ENCODE data around the gene ZSWIM1. TPM values are rescaled to one million over a fixed set of nuclear protein-coding genes. Genes with fewer than 3 reads are reported as not detected.
A peak's percentile ranks its signal among the peaks of the same experiment; 100 is the strongest.

Gene ZSWIM1
- total and polyA plus RNA-seq, 2 experiments from 2014 or later = 6.6 to 7.7 TPM

DNA sequence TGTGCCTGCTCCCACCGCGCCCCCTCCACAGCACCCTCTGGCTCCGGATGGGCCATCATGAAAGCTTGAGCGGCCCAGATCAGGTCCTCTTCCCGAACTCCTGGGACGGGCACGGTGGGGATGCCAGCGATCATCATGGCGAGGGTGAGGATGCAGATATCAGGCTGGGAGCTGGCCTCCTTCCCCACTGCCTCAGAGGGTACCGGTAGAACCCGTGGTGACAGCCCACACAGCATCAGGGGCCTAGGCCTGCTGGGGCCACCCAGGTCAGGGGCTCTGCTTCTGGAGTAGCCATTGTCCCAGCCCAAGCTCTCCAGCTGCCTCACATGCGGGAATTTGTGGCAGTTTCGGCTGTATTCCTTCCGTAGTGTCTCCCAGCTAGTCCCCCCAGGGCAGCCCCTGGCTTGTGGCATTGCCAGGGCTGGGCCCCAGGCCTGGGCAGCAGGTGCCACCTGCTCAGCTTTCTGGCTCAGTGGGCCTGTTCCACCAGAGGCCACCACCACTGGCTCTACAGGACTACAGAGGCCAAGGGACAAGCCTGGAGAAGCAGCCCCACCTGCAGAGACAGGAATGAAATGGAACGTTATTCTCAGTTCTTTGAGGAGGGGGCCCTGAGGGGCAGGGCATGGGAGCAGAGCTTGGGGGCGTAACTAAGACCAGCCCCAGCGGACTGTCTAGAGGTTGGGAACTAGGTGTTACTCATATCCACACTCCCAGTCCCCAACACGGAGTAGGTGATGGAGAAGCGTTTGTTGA is 5.7 kb downstream of the ZSWIM1 start:
- peaks cover 10% of the 10 kb centered on the region for H3F3A ChIP-seq (ENCODE audit: insufficient read depth)
- WGBS, 2 experiments (ENCODE audit: low coverage in 1 of 2, low lambda C conversion rate in 2 of 2, missing lambda C conversion rate in 2 of 2) = 89% methylated on average over 19 of the region's 19 CpGs
- 0 out of 2 replicates have a peak, but pooled peaks cover 4% of the 10 kb centered on the region for H3K36me3 ChIP-seq (ENCODE audit: low read depth)
- no peaks in the 10 kb centered on the region for H3K27me3 ChIP-seq (replicated peaks; ENCODE audit: insufficient read depth)
- no peak overlapping the region for H2AFZ ChIP-seq
- no peak overlapping the region for H3K9ac ChIP-seq
- no peak overlapping the region for H3K27ac ChIP-seq
- H3K4me2 ChIP-seq (ENCODE audit: unreplicated experiment) = no peak overlapping the region
- H4K20me1 ChIP-seq (ENCODE audit: insufficient read depth) = peaks cover 3% of the 10 kb centered on the region; the same call in 1 of the 2 replicates
- no peaks in the 10 kb centered on the region for H3K9me2 ChIP-seq (ENCODE audit: insufficient read depth)
- H3K4me3 ChIP-seq = no peak overlapping the region
- DNase-seq = no peak
- TF ChIP-seq EZH2phosphoT487 (IDR thresholded peaks at IDR 0.05; ENCODE audit: insufficient read depth, low read depth) (no peak), EZH2 (IDR thresholded peaks at IDR 0.05; ENCODE audit: insufficient read depth, poor library complexity, severe bottlenecking) (no peak)
- in situ Hi-C loops (cut with MboI) = no loop called here
- peaks cover 16% of the 10 kb centered on the region for H3K4me1 ChIP-seq (ENCODE audit: insufficient read depth)
- H3K9me3 ChIP-seq (ENCODE audit: low read depth) = no peaks in the 10 kb centered on the region
- H3K79me2 ChIP-seq (ENCODE audit: insufficient read depth) = peaks cover 16% of the 10 kb centered on the region

DNA sequence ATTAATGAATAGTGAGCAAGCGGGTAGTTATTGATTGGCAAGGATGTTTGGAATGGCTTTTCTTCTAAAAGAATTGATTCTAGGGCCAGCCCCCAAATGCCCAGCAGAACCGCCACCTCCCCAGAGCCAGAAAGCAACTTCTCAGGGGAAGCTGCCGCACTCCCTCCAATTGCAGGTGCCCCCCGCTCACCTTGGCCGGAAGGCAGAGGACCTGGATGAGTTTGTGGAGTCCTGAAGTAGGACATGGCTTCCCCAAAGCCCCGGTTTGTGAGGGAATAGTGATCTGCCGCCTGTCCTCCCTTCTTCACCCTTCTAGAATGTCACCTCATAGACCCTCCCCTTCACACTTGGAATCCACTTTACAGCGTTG is 6.3 kb downstream of the ZSWIM1 start, which contains the start of gene SPATA25:
Gene SPATA25, minus strand, starts transcription at position 277 of the 370 bp plus-strand sequence. Its CDS starts 32 bp downstream, at position 245.
- Histone ChIP-seq H3K79me2 (ENCODE audit: insufficient read depth) (peaks cover 16% of the 10 kb centered on the region), H3K9me3 (ENCODE audit: low read depth) (no peaks in the 10 kb centered on the region), H2AFZ (no peak within 1 kb of the TSS)

DNA sequence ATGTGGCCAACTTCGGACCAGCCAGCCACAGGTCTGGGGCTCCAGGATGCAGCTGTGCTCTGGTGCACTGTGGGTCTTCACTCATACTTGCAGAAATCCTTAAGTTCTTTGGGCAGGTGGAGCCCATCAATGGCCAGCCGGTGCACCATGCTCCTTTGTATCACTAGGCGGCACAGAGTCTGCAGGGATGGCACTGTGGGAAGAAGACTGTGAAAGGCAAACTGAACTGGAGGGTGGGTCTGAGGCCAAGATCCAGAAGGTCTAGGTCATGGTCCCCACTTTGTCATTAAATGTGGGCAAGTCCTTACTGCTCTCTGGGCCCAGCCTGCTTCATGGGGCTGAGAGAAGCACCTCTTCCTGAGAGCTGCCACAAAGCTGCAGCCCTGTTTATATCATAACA is 7.7 kb downstream of the ZSWIM1 start:
- Histone ChIP-seq H3K9ac (no peak overlapping the region), H3K27ac (no peak overlapping the region), H4K20me1 (ENCODE audit: insufficient read depth) (peaks cover 3% of the 10 kb centered on the region; the same call in 1 of the 2 replicates), H3K4me2 (ENCODE audit: unreplicated experiment) (no peak overlapping the region), H3K4me1 (ENCODE audit: insufficient read depth) (peaks cover 10% of the 10 kb centered on the region), H3K9me2 (ENCODE audit: insufficient read depth) (no peaks in the 10 kb centered on the region), H3K79me2 (ENCODE audit: insufficient read depth) (peaks cover 19% of the 10 kb centered on the region; the same call in 1 of the 2 replicates), H2AFZ (no peak overlapping the region), H3F3A (ENCODE audit: insufficient read depth) (peaks cover 10% of the 10 kb centered on the region), H3K27me3 (replicated peaks; ENCODE audit: insufficient read depth) (no peaks in the 10 kb centered on the region), H3K9me3 (ENCODE audit: low read depth) (no peaks in the 10 kb centered on the region), H3K4me3 (no peak overlapping the region), H3K36me3 (ENCODE audit: low read depth) (no peaks in the 10 kb centered on the region)
- DNase-seq = no peak
- in situ Hi-C loops (cut with MboI) = no loop called here
- WGBS, 2 experiments (ENCODE audit: low coverage in 1 of 2, low lambda C conversion rate in 2 of 2, missing lambda C conversion rate in 2 of 2) = 71 to 78% methylated on average over 3 of the region's 3 CpGs
- TF ChIP-seq EZH2 (IDR thresholded peaks at IDR 0.05; ENCODE audit: insufficient read depth, poor library complexity, severe bottlenecking) (no peak), EZH2phosphoT487 (IDR thresholded peaks at IDR 0.05; ENCODE audit: insufficient read depth, low read depth) (no peak)

More for the DNA sequence above, 6.3 kb downstream of the ZSWIM1 start, which contains the start of gene SPATA25:
- Histone ChIP-seq H3F3A (ENCODE audit: insufficient read depth) (peaks cover 10% of the 10 kb centered on the region), H3K4me1 (ENCODE audit: insufficient read depth) (peaks cover 10% of the 10 kb centered on the region), H3K9me2 (ENCODE audit: insufficient read depth) (no peaks in the 10 kb centered on the region), H3K27ac (no peak within 1 kb of the TSS), H3K4me2 (ENCODE audit: unreplicated experiment) (no peak within 1 kb of the TSS), H3K36me3 (ENCODE audit: low read depth) (0 out of 2 replicates have a peak, but pooled peaks cover 2% of the 10 kb centered on the region), H3K27me3 (replicated peaks; ENCODE audit: insufficient read depth) (no peaks in the 10 kb centered on the region), H3K4me3 (no peak within 1 kb of the TSS), H4K20me1 (ENCODE audit: insufficient read depth) (peaks cover 3% of the 10 kb centered on the region; the same call in 1 of the 2 replicates), H3K9ac (no peak within 1 kb of the TSS)
- in situ Hi-C loops (cut with MboI) = no loop called here
- no peak for TF ChIP-seq EZH2 (IDR thresholded peaks at IDR 0.05; ENCODE audit: insufficient read depth, poor library complexity, severe bottlenecking)
- TF ChIP-seq EZH2phosphoT487 (IDR thresholded peaks at IDR 0.05; ENCODE audit: insufficient read depth, low read depth) = no peak
- DNase-seq = no peak
- WGBS, 2 experiments (ENCODE audit: low coverage in 1 of 2, low lambda C conversion rate in 2 of 2, missing lambda C conversion rate in 2 of 2) = 93 to 95% methylated on average over 8 of the region's 8 CpGs

DNA sequence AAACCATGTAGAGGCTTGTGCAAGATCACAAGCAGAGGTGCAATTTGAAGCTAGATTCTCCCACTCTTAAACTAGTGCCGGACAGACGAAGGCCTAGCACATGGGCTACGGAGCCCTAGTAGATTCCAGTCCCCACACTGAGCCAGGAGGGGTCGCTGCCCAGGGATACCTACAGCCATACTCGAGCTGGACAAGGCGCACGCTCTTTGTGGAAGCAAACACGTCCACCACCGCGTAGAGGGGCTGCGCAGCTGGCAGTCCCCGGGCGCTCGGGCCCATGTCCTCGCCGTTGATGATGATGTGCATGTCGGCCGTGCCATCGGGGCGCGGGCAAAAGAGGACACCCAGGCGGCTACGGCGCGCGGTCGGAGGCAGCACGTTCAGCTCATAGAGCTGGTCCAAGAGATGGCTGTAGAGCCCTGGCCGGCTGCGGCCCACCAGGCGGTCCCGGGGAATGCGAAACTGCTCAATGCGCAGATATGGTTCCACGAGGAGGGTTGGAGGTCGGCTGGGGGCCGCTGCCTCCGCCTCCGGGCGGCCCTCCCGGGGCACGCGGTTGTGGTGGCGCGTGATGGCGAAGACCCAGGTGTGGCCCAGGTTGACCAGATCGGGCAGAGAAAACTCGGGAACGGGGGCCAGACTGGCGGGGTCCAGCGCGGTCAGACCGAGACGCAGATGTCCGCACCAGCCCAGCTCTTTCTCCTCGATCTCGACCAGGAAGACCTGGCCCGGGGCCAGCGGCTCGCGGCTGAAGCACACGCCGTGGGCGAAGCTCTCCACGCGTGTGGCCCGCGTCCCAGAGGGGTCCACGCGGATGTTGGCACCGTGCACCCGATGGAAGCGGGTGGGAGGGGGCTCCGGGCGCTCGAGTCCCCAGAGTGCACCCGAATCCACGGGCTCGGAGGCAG is 9.3 kb downstream of the ZSWIM1 start:
- peak overlapping the region; percentile 52 for H3K27ac ChIP-seq

More for the DNA sequence above, 9.3 kb downstream of the ZSWIM1 start:
- peak overlapping the region; percentile 81 for H2AFZ ChIP-seq
- no peaks in the 10 kb centered on the region for H3K27me3 ChIP-seq (replicated peaks; ENCODE audit: insufficient read depth)
- H3K9ac ChIP-seq = peak overlapping the region; percentile 85
- H3K9me3 ChIP-seq (ENCODE audit: low read depth) = no peaks in the 10 kb centered on the region
- H3K4me3 ChIP-seq = peak overlapping the region; percentile 78
- H3F3A ChIP-seq (ENCODE audit: insufficient read depth) = peaks cover 3% of the 10 kb centered on the region
- no peaks in the 10 kb centered on the region for H3K9me2 ChIP-seq (ENCODE audit: insufficient read depth)
- 5 to 6% methylated on average over 51 to 72 of the region's 79 CpGs for WGBS, 2 experiments (ENCODE audit: low coverage in 1 of 2, low lambda C conversion rate in 2 of 2, missing lambda C conversion rate in 2 of 2)
- H3K79me2 ChIP-seq (ENCODE audit: insufficient read depth) = peaks cover 23% of the 10 kb centered on the region; the same call in 1 of the 2 replicates
- in situ Hi-C loops (cut with MboI) = no loop called here
- H3K4me1 ChIP-seq (ENCODE audit: insufficient read depth) = peaks cover 4% of the 10 kb centered on the region
- 0 out of 2 replicates have a peak, but pooled peaks cover under 1% of the 10 kb centered on the region for H3K36me3 ChIP-seq (ENCODE audit: low read depth)
- H3K4me2 ChIP-seq (ENCODE audit: unreplicated experiment) = peak overlapping the region; percentile 75
- H4K20me1 ChIP-seq (ENCODE audit: insufficient read depth) = peaks cover 1% of the 10 kb centered on the region; the same call in 1 of the 2 replicates
- TF ChIP-seq EZH2phosphoT487 (IDR thresholded peaks at IDR 0.05; ENCODE audit: insufficient read depth, low read depth) (no peak), EZH2 (IDR thresholded peaks at IDR 0.05; ENCODE audit: insufficient read depth, poor library complexity, severe bottlenecking) (no peak)
- peak; percentile 83 for DNase-seq

Data from GM23248 (cell line).